Bronchial epithelial cell (primary cell): ENCODE data around the gene LIMS2. TPM values are rescaled to one million over a fixed set of nuclear protein-coding genes. Genes with fewer than 3 reads are reported as not detected.

ENCODE experiments used
- DNase-seq: peaks from one replicate; pipeline ENCODE4 v3.0.0-alpha.2; 2010; ENCODE audit warnings: low read depth
- FAIRE-seq: peaks from 2 replicates; lab custom pipeline; 2011; peaks lifted over from hg19 to GRCh38; lab: Jason Lieb, UNC
- H3K27me3 ChIP-seq: 2 replicates; pipeline ENCODE4 v1.5.1; 2011; ENCODE audit warnings: low read length; ENCODE audit not compliant: control insufficient read depth, insufficient read depth
- H3K36me3 ChIP-seq: 2 replicates; pipeline ENCODE4 v1.5.1; 2011; ENCODE audit warnings: low read length; ENCODE audit not compliant: control insufficient read depth, insufficient read depth
- H3K4me3 ChIP-seq: 2 replicates; pipeline ENCODE4 v1.5.1; 2011; ENCODE audit warnings: mild to moderate bottlenecking, low read depth, low read length, control low read depth
- CTCF ChIP-seq: IDR thresholded peaks from 2 replicates; pipeline ENCODE4 v1.5.1; 2011; ENCODE audit warnings: mild to moderate bottlenecking, moderate library complexity, low read length, control low read depth, inconsistent platforms; ENCODE audit not compliant: insufficient read depth, severe bottlenecking
- total RNA-seq: library from RNA; depleted of rRNA; stranded (reverse); fragments of >200 nt; gene quantifications from 2 replicates; pipeline ENCODE4 v1.2.1, GENCODE V29; 2014

LIMS2 gene
- total RNA-seq, 1 donor from 2014 or later: 0.79 TPM

GRCh38 chr2:127630864-127631540, 44.3 kb downstream of the LIMS2 start:
- FAIRE-seq (no peak), DNase-seq (no peak)
- Histone ChIP-seq H3K36me3 (no peaks in the 10 kb centered on the region), H3K27me3 (no peaks in the 10 kb centered on the region), H3K4me3 (no peak overlapping the region)
- no peak for TF ChIP-seq CTCF

- DNase-seq (peak; percentile 15), FAIRE-seq (no peak)
- H3K36me3 ChIP-seq: no peaks in the 10 kb centered on the region
- TF ChIP-seq CTCF: no peak
- H3K4me3 ChIP-seq: no peak overlapping the region
- no peaks in the 10 kb centered on the region for H3K27me3 ChIP-seq
Measured at GRCh38 chr2:127630096-127630863, 45.0 kb downstream of the LIMS2 start.

- Histone ChIP-seq H3K4me3 (no peak overlapping the region), H3K36me3 (no peaks in the 10 kb centered on the region), H3K27me3 (no peaks in the 10 kb centered on the region)
- DNase-seq (no peak), FAIRE-seq (no peak)
- TF ChIP-seq CTCF: no peak
Measured at GRCh38 chr2:127629637-127630036, 45.7 kb downstream of the LIMS2 start.

- H3K36me3 ChIP-seq: no peaks in the 10 kb centered on the region
- TF ChIP-seq CTCF: no peak
- FAIRE-seq (no peak), DNase-seq (no peak)
- no peak overlapping the region for H3K4me3 ChIP-seq
- H3K27me3 ChIP-seq: no peaks in the 10 kb centered on the region
Measured at GRCh38 chr2:127628767-127629614, 46.3 kb downstream of the LIMS2 start.

GRCh38 chr2:127627740-127628571, 47.4 kb downstream of the LIMS2 start:
- no peak overlapping the region for H3K4me3 ChIP-seq
- no peaks in the 10 kb centered on the region for H3K36me3 ChIP-seq
- DNase-seq (no peak), FAIRE-seq (no peak)
- no peak for TF ChIP-seq CTCF
- no peaks in the 10 kb centered on the region for H3K27me3 ChIP-seq
